Activated CD4-positive, alpha-beta T cell treated with anti-CD3 and anti-CD28 coated beads, Interleukin-2, Interleukin-6, amounts not matched to agents 100 ng/mL and 50 ng/mL, durations not matched to agents 16 hours and 8 hours (primary cell): Measurements from ENCODE around the gene ELANE.
"Not testable (repeated sequence)": the region's sequence is repeated elsewhere in the genome, so short reads cannot be mapped to it uniquely, and the experiment has no call there.

Experiments
- DNase-seq: peaks from one replicate; pipeline ENCODE4 v3.0.0-alpha.2; 2020

Gene ELANE

DNA sequence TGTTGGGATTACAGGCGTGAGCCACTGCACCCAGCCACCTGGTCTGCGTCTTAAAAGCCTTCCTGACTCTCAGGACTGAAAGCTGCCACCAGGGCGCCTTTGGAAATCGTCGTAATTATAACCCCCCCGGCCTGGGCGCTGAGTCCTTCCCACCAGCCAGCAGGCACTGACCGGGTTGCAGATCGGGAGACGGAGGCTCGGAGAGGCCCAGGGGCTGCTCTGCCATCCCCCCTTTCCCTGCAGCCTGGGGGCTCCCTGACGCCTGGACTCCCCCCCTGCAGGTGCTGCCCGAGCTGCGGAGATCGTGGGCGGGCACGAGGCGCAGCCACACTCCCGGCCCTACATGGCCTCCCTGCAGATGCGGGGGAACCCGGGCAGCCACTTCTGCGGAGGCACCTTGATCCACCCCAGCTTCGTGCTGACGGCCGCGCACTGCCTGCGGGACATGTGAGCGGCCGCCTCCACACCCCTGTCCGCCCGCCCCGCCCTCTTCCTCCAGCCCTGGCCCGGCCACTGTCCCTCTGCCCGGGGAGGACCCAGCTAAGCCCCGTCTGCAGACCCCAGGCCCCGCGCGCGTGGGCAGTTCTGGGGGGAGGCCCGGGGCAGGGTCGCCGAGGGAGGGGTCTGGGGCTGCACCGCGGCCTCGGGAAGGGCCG, 8.8 kb upstream of the ELANE start:
- DNase-seq = no peak

DNA sequence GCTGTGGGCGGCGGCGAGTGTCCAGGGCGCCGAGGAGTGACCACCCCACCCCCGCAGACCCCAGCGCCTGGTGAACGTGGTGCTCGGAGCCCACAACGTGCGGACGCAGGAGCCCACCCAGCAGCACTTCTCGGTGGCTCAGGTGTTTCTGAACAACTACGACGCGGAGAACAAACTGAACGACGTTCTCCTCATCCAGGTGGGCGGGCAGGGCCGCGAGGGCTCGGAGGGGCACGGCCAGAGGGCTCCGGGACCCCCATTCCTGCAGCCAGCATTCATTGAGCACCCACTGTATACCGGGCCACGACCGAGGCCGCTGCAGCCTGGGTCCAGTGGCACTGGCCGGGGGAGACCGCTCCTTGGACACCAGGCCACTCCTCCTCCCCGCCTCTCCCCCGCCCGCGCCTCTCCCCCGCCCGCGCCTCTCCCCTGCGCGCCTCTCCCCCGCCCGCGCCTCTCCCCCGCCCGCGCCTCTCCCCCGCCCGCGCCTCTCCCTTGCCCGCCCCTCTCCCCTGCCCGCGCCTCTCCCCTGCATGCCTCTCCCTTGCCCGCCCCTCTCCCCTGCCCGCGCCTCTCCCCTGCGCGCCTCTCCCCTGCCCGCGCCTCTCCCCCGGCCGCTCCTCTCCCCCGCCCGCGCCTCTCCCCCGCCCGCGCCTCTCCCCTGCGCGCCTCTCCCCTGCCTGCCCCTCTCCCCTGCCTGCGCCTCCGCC, 8.1 kb upstream of the ELANE start:
- DNase-seq = no peak

DNA sequence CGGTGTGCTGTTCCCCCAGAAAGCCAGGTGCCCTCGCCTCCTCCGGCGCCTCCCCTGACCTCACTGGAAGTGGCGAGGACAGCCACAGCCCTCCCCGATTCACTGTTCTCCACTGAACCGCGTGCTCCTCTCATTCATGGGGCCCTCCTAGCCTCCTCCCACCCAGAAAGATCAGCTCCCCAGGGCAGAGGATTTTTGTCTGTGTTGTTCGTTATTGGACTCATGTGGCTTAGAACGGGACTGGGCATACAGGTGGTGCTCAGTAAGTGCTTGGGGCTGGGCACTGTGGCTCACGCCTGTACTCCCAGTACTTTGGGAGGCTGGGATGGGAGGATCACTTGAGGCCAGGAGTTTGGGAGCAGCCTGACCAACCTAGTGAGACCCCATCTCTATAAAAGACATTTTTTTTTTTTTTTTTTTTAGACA, 7.5 kb upstream of the ELANE start:
- no peak for DNase-seq

DNA sequence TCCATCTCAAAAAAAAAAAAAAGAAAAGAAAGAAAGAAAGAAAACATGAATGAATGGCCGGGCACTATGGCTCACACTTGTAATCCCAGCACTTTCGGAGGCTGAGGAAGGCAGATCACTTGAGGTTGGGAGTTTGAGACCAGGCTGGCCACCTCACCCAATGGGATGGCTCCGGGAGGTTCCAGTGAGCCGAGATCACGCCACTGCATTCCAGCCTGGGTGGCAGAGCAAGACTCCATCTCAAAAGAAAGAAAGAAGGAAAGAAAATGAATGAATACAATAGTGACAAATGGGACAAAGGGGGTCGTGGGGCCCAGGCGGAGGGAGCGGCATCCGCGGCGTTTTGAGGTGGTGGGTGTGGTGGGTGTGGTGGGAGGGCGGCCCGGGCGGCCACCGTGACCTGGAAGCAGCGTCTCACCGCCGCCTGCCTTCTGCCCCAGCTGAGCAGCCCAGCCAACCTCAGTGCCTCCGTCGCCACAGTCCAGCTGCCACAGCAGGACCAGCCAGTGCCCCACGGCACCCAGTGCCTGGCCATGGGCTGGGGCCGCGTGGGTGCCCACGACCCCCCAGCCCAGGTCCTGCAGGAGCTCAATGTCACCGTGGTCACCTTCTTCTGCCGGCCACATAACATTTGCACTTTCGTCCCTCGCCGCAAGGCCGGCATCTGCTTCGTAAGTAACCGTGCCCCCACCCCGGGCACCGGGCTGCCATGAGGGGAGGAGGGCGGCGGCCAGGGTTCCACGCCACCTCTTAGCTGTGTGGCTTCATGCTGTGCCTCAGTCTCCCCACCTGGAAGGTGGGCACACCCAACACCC, 6.2 kb upstream of the ELANE start:
- no peak for DNase-seq

DNA sequence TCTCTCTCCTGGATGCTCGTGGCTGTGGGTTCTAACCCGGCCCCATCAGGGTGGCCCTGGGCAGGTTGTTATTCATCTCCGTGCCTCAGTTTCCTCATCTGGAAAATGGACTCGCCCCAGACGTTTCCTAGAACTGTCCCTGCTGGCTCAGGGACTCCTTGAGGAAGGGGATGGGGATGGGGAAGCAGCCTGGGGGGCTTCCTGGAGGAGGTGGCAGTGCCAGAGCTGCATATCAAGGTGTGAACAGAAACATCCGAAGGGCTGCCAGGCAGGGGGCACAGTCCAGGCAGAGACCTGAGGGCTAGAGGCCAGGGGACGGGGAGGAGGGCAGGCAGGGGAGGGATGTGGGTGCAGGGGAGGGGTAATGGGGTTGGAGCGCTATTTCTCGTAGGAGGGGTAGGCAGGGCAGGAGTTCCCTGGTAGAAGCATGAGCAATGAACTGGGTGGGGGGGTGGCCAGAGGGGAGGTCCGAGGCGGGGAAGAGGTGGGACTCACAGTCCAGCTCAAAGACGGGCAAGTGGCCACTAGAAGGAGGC, 3.6 kb upstream of the ELANE start:
- no peak for DNase-seq

DNA sequence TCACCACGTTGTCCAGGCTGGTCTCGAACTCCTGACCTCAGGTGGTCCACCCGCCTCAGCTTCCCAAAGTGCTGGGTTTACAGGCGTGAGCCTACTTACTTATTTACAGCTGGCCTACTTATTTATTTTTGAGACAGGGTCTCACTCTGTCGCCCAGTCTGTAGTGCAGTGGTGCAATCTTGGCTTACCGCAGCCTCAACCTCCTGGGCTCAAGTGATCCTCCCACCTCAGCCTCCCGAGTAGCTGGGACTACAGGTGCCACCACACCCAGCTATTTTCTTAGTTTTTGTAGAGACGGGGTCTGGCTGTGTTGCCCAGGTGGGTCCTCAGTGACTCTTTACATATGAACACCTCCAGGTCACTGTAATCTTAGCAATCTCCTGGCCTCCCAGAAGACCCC, 2.9 kb upstream of the ELANE start:
- not testable (repeated sequence) for DNase-seq

DNA sequence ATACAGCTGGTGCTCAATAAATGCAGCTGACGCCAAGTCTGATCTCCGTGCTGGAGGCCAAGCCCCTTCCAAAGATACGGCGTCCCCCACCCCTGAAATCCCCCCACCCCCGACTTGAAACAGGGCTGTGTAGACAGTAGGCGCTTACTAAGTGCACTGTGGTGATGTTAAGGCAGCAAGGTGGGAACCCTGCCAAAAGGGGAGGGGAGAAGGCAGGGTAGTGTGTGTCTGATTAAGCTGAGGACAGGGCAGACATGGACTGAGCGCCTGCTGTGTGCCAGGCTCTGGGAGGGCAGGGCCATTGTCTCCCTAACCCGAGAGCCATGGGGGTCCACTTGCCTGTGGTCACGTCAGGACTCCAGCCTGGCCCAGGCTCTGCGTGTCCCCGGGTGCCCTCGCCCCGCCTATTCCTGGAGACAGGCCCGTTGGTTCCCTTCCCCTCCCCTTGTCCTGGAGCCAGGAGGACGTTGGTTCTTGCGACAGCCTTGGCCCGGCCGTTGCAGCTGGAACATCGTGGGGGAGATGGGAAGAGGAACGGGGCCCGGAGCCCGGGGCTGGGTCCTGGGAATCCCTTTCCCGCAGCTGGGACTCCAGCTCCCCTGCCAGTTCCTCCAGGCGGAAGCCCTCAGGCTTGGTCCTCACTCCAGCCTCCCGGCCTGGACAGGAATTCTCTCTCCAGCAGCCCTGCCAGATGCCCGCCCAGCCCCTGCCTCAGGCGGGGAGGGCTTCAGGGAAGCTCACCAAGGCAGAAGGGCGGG, 1.7 kb upstream of the ELANE start:
- no peak for DNase-seq

DNA sequence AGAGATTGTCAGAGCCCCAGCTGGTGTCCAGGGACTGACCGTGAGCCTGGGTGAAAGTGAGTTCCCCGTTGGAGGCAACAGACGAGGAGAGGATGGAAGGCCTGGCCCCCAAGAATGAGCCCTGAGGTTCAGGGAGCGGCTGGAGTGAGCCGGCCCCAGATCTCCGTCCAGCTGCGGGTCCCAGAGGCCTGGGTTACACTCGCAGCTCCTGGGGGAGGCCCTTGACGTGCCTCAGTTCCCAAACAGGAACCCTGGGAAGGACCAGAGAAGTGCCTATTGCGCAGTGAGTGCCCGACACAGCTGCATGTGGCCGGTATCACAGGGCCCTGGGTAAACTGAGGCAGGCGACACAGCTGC, 1.1 kb upstream of the ELANE start:
- DNase-seq = no peak

DNA sequence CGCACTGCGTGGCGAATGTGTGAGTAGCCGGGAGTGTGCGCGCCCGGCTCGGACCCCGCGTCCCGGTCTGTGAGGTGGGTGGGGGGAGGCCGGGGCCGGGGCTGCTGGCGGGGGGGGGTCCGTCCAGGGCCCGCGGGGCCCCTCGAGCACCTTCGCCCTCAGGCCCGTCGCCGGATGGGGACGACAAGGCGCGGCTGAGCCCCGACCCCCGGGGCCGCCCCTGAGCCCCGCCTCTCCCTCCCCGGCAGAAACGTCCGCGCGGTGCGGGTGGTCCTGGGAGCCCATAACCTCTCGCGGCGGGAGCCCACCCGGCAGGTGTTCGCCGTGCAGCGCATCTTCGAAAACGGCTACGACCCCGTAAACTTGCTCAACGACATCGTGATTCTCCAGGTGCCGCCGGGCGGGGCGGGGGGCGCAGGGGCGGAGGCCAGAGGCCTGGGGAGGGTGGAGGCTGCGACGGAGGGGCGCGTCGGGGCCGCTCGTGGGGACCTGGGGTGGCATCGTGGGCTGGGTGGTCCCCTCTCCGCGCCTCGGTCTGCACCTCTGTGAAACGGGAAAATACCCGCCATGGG, 997 bp downstream of the ELANE start:
- DNase-seq = no peak

DNA sequence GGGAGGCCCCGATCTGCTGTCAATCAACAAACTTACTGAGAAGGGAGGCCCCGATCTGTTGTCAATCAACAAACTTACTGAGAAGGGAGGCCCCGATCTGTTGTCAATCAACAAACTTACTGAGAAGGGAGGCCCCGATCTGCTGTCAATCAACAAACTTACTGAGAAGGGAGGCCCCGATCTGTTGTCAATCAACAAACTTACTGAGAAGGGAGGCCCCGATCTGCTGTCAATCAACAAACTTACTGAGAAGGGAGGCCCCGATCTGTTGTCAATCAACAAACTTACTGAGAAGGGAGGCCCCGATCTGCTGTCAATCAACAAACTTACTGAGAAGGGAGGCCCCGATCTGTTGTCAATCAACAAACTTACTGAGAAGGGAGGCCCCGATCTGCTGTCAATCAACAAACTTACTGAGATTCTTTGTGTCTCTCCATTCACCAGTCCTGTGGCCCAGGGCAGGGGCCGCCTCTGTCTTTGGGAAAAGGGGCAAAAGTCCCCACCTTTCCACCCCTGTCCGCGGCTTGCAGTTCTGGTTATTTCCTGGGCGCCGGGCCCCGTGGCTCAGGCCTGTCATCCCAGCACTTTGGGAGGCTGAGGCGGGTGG, 1.6 kb downstream of the ELANE start:
- DNase-seq = not testable (repeated sequence)

DNA sequence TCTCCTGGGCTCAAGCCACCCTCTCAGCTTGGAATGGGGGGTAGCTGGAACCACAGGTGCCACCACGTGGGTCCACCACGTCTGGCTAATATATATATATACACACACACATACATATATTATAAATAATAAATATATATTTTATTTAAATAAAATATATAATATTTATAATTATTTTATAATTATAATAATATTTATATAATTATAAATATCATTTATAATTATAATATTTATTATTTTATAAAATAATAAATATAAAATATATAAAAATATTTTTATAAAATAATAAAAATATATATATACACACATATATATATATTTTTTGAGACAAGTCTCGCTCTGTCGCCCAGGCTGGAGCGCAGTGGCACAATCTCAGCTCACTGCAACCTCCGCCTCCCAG, 2.4 kb downstream of the ELANE start:
- DNase-seq = no peak

DNA sequence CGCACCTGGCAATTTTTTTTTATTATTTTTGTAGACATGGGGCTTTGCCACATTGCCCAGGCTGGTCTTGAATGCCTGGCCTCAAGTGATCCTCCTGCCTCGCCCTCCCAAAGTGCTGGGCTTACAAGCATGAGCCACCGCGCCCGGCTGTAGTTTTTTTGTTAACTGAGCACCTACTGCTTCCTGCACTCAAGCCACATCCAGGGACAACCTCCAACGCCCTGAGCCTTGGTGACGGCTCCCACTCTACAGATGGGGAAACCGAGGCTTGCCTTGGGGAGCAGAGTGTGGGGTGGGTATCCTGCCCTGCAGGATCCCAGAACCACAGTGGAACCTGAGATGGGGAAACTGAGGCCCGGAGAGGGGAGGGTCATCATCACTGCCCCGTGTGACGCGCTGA, 3.0 kb downstream of the ELANE start:
- DNase-seq = no peak

DNA sequence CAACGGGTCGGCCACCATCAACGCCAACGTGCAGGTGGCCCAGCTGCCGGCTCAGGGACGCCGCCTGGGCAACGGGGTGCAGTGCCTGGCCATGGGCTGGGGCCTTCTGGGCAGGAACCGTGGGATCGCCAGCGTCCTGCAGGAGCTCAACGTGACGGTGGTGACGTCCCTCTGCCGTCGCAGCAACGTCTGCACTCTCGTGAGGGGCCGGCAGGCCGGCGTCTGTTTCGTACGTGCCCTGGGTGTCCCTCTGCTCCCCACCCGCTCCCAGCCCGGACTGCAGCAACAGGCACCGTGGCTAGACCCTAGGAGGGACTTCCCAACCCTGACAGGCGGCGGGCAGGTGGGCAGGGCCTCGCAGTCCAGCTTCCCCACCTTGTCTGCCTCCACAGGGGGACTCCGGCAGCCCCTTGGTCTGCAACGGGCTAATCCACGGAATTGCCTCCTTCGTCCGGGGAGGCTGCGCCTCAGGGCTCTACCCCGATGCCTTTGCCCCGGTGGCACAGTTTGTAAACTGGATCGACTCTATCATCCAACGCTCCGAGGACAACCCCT, 3.5 kb downstream of the ELANE start:
- DNase-seq = no peak

DNA sequence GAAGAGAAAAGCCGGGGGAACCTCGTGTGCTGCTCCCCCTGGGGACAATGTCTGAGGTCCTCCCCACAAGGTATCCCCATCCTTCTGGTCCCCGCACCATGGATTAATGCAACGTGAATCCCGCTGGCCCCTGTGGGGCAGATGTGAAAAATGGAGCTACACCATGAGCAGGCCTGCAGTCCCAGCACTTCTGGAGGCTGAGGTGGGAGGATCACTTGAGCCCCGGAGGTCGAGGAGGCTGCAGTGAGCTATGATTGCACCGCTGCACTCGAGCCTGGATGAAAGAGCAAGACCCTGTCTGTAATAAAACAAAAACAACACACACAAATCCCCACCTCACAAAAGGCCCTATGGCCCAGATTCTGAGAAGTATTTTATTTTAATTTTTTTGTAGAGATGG, 6.2 kb downstream of the ELANE start:
- DNase-seq = no peak

DNA sequence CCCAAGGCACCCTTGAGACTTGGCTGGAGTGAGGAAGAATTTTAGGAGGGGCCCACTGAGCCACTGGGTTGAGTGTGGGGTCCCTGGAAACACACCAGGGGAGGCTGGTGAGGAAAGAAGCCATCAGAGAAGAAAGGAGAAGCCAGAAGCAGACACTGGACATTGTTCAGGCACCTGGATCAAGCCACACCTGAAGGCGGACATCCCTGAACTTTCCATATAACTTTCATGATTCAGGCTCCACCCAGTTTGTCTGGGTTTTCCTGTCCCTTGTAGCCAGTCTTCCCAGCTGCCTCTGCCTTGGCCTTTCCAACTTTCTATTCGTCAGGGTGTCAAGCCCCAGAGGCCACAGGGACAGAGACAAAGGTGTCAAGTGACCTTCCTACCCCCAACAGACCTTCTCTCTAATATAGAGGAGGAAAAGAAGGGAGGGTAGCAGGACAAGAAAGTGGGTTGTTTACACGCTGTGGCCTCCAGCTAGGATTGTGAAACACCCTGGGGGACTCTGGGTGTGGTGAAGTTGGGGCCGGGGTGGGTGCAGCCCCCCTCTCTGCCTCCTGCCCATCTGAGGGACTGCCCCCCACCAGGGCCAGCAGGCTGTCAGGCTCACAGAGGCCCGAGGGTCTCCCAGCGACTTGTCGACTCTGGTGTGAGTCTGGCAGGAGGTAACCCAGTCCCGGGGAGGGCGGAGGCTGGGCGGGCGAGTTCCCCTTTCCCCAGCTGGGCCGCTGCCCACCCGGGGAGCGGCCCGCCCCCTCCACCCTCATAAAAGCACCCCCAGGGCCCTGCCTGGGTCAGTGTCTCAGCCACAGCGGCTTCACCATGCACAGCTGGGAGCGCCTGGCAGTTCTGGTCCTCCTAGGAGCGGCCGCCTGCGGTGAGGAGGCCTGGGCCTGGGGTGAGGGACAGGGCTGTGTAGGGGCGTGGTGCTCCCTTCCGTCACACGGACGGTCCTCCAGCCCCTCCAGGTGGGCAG, 7.1 kb downstream of the ELANE start, which contains the start of gene CFD:
Gene CFD, plus strand, starts transcription at position 797 of the 976 bp plus-strand sequence. Its CDS starts 26 bp downstream, at position 823.
- DNase-seq = no peak

DNA sequence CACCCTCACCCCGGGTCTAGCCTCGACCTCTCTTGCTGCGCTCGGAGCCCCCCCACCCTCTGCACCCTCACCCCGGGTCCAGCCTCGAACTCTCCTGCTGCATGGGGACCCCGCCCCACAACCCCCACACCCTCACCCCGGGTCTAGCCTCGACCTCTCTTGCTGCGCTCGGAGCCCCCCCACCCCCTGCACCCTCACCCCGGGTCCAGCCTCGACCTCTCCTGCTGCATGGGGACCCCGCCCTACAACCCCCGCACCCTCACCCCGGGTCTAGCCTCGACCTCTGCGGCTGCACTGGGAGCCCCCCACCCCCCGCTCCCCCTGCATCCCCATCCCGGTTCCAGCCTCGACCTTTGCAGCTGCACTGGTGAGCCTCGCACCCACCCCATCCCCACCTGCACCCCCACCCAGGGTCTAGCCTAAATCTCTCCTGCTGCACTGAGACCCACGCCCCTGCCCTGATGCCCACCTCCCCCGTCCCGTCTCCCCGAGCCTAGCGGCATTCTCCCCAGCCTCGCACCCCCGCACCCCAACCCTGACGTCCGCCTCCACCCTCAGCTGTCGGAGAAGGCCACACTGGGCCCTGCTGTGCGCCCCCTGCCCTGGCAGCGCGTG, 9.1 kb downstream of the ELANE start:
- no peak for DNase-seq

DNA sequence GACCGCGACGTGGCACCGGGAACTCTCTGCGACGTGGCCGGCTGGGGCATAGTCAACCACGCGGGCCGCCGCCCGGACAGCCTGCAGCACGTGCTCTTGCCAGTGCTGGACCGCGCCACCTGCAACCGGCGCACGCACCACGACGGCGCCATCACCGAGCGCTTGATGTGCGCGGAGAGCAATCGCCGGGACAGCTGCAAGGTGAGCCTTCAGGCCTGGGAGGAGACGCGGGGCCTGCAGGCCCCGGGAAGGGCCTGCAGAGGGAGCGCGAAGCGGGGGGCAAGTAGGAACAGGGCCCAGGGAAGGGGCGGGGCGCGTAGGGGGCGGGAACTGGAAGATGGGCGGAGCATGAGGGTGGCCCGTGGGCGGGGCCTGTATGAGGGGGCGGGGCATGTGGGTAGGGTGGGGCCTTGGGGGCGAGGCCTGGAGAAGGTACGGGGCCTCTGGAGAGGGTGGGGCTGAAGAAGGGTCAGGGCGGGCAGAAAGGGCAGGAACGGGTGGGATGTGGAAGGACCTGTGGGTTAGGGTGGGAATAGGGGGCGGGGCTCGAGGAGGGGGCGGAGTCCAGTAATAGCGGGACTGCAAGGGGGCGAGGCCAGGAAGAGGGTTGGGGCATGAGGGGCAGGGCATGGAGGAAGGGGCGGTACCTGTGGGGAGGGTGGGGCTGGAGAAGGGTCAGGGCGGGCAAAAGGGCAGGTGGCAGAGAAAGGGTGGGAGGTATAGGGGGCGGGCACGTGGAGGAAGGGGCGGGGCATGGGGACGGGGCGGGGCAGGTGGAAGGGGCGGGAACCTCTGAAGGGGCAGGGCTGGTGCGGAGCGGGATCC, 9.9 kb downstream of the ELANE start:
- DNase-seq = peak; percentile 76

DNA sequence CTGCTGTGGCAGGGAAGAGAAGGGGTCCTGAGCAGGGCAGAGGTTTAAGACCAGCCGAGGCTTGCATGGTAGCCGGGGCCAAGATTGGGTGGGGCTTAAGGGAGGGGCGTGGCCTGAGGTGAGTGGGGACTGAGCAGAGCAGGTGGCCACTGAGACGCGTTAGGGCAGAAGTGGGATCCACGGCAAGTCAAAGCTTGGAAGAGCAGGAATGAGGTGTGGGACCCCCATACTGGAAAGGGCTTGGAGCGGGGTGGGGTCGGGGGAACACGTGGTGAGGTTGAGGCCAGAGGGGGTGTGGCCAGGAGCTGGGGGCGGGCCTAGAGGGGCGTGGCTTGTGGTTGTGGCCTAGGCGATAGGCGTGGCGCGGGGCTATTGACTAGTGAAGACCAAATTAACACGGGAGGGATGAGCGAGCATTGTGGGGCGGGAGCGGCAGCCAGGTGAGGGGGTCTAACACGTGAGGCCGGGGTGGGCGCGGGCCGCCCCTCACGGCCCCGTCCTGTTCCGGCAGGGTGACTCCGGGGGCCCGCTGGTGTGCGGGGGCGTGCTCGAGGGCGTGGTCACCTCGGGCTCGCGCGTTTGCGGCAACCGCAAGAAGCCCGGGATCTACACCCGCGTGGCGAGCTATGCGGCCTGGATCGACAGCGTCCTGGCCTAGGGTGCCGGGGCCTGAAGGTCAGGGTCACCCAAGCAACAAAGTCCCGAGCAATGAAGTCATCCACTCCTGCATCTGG, 10.6 kb downstream of the ELANE start:
- DNase-seq = peak; percentile 76

DNA sequence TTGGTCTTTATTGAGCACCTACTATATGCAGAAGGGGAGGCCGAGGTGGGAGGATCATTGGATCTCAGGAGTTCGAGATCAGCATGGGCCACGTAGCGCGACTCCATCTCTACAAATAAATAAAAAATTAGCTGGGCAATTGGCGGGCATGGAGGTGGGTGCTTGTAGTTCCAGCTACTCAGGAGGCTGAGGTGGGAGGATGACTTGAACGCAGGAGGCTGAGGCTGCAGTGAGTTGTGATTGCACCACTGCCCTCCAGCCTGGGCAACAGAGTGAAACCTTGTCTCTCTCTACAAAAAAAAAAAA, 11.2 kb downstream of the ELANE start:
- no peak for DNase-seq
